SK-N-MC (cell line): Measurements from ENCODE around the gene YPEL4.

ENCODE experiments used
- DNase-seq: peaks from one replicate; pipeline ENCODE4 v3.0.0-alpha.2; 2011; ENCODE audit warnings: low read depth, low spot score
- H3K27ac ChIP-seq: fragments of 200-600 bp; sonication (generic); 2 replicates; pipeline ENCODE4 v1.5.1; 2016; ENCODE audit warnings: mixed run types
- H3K36me3 ChIP-seq: fragments of 200-600 bp; sonication (generic); 2 replicates; pipeline ENCODE4 v1.6.1; 2017; ENCODE audit warnings: antibody characterized with exemption, low read length, mixed read lengths; ENCODE audit not compliant: insufficient read depth
- H3K4me3 ChIP-seq: fragments of 200-600 bp; sonication (generic); 2 replicates; pipeline ENCODE4 v1.5.1; 2016
- H3K9ac ChIP-seq: fragments of 200-600 bp; sonication (generic); 2 replicates; pipeline ENCODE4 v1.8.0; 2017; ENCODE audit warnings: mixed run types, mixed read lengths; ENCODE audit not compliant: insufficient read length
- H3K9me3 ChIP-seq: fragments of 200-600 bp; sonication (generic); 2 replicates; pipeline ENCODE4 v1.6.1; 2017; ENCODE audit warnings: low read depth, mild to moderate bottlenecking, antibody characterized with exemption, low read length, moderate library complexity, mixed read lengths
- EZH2 ChIP-seq: fragments of 200-600 bp; sonication (generic); IDR thresholded peaks from one replicate; pipeline ENCODE4 v1.6.1; 2017; ENCODE audit warnings: antibody characterized with exemption
- FOXP2 ChIP-seq: optimal IDR thresholded peaks from 2 replicates; pipeline ENCODE3; 2011; ENCODE audit warnings: mild to moderate bottlenecking, moderate library complexity; ENCODE audit not compliant: insufficient read depth; ENCODE audit errors: extremely low read length, control extremely low read depth
- POLR2AphosphoS5 ChIP-seq: IDR thresholded peaks from 2 replicates; pipeline ENCODE4 v1.6.1; 2012; ENCODE audit warnings: mild to moderate bottlenecking, low read depth, low read length, borderline replicate concordance

YPEL4 gene

GRCh38 chr11:57614234-57614772 is 35.4 kb downstream of the YPEL4 start:
- DNase-seq, result no peak
- no peak overlapping the region for H3K9ac ChIP-seq
- H3K9me3 ChIP-seq, result no peaks in the 10 kb centered on the region
- H3K36me3 ChIP-seq, result no peaks in the 10 kb centered on the region
- H3K4me3 ChIP-seq, result no peak overlapping the region
- H3K27ac ChIP-seq, result no peak overlapping the region
- no peak for TF ChIP-seq POLR2AphosphoS5
- no peak for TF ChIP-seq FOXP2
- TF ChIP-seq EZH2, result no peak

- Histone ChIP-seq H3K9me3 (no peaks in the 10 kb centered on the region), H3K27ac (no peak overlapping the region), H3K4me3 (no peak overlapping the region), H3K36me3 (no peaks in the 10 kb centered on the region), H3K9ac (no peak overlapping the region)
- TF ChIP-seq POLR2AphosphoS5 (no peak), EZH2 (no peak), FOXP2 (no peak)
- no peak for DNase-seq
These were observed 39.5 kb downstream of the YPEL4 start for GRCh38 chr11:57610170-57610569.

DNA sequence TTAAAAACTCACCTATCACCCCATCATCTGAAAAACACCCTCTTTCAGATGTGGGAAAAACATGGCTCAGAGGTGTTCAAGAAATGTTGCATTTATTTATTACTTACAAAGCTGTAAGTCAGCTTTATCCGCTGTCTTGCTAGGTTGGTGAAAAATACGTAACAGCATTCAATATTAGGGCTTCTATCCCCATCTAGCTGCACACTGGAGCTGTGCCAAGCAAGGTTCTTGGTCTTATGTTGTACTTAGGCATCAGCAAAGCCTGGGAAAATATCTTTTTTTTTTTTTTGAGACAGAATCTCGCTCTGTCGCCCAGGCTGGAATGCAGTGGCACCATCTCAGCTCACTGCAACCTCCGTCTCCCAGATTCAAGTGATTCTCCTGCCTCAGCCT is 44.7 kb downstream of the YPEL4 start:
- Histone ChIP-seq H3K9me3 (no peaks in the 10 kb centered on the region), H3K4me3 (no peak overlapping the region)
- no peak for DNase-seq

DNA sequence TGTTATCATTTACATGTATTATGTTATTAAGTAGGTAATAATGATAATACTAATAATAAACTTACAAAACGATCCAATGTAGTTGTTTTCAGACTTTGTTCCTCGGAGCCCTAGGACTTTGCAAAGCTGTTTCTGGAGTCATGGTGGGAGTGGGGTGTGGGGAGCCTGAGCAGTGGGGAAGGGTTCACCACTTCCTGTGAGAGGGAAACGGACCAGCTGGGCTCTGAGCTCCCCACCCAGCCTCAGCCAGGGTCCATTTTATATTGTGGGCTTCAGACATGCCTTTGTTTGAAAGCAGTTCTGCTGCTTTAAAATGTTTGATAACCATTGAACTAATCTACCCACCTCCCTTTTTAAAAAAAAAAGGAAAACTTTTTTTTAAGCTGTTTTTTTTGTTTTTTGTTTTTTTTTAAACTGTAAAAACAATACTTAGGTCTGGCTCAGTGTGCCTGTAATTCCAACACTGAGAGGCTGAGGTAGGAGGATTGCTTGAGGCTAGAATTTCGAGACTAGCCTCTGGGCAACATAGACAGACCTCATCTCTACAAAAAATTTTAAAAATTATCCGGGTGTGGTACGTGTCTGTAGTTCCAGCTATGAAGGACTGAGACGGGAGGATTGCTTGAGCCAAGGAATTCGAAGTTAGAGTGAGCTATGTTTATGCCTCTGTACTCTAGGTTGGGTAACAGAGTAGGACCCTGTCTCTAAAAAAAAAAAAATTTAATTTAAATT is 45.2 kb downstream of the YPEL4 start:
- Histone ChIP-seq H3K27ac (peak overlapping the region; percentile 64; the same call in 1 of the 2 replicates), H3K4me3 (no peak overlapping the region), H3K9me3 (no peaks in the 10 kb centered on the region), H3K9ac (no peak overlapping the region), H3K36me3 (no peaks in the 10 kb centered on the region)
- no peak for DNase-seq
- TF ChIP-seq FOXP2 (no peak), POLR2AphosphoS5 (no peak), EZH2 (no peak)

More for the DNA sequence above, 44.7 kb downstream of the YPEL4 start:
- Histone ChIP-seq H3K27ac (no peak overlapping the region; the same call in 1 of the 2 replicates), H3K9ac (no peak overlapping the region), H3K36me3 (no peaks in the 10 kb centered on the region)
- no peak for TF ChIP-seq EZH2
- no peak for TF ChIP-seq POLR2AphosphoS5
- TF ChIP-seq FOXP2, result no peak

DNA sequence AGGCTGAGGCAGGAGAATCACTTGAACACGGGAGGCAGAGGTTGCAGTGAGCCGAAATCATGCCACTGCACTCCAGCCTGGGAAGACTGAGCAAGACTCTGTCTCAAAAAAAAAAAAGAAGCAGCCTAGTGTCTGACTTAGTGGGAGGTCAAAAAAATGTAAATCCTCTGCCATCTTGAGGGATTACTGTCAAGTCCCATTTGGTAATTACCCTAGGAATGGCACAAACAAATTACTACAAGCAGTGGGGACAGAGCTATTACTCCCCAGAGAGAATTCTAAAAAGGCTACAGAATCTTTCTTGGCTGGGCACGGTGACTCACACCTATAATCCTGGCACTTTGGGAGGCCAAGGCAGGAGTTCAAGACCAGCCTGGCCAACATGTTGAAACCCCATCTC is 48.4 kb downstream of the YPEL4 start:
- Histone ChIP-seq H3K27ac (no peak overlapping the region), H3K9ac (no peak overlapping the region), H3K36me3 (no peaks in the 10 kb centered on the region), H3K9me3 (no peaks in the 10 kb centered on the region), H3K4me3 (no peak overlapping the region)
- TF ChIP-seq FOXP2 (no peak), EZH2 (no peak), POLR2AphosphoS5 (no peak)
- no peak for DNase-seq

DNA sequence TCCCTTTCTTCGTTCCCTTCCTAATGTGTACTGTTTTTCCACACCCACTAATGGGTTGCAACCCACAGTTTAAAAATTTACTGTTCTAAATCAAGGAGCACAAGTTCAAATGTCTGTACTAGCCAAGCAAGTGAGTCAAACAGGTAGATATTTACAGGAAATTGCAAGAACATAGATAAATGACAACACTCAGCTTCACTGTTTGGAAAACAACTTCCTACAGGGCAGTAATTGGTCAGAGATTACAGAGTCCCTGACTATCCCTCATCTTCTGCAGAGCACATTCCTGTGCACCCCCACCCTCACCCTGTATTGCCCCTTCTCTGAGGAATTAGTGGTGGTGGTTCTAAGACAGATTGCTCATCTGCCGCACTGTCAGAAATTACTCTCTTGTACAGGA is 50.3 kb downstream of the YPEL4 start:
- no peak for TF ChIP-seq FOXP2
- TF ChIP-seq POLR2AphosphoS5, result no peak
- no peak for TF ChIP-seq EZH2
- H3K9ac ChIP-seq, result no peak overlapping the region
- H3K36me3 ChIP-seq, result no peaks in the 10 kb centered on the region
- DNase-seq, result no peak
- no peak overlapping the region for H3K27ac ChIP-seq
- no peaks in the 10 kb centered on the region for H3K9me3 ChIP-seq
- no peak overlapping the region for H3K4me3 ChIP-seq

GRCh38 chr11:57598831-57599155 is 50.9 kb downstream of the YPEL4 start:
- no peak for TF ChIP-seq FOXP2
- TF ChIP-seq EZH2, result no peak
- TF ChIP-seq POLR2AphosphoS5, result no peak

GRCh38 chr11:57597916-57598830 is 51.5 kb downstream of the YPEL4 start:
- Histone ChIP-seq H3K27ac (no peak overlapping the region), H3K9me3 (no peaks in the 10 kb centered on the region), H3K9ac (peak overlapping the region; percentile 66), H3K36me3 (no peaks in the 10 kb centered on the region), H3K4me3 (peak overlapping the region; percentile 87)
- no peak for DNase-seq
- TF ChIP-seq EZH2 (no peak), POLR2AphosphoS5 (peak; percentile 56), FOXP2 (no peak)

More at GRCh38 chr11:57598831-57599155, 50.9 kb downstream of the YPEL4 start:
- Histone ChIP-seq H3K9me3 (no peaks in the 10 kb centered on the region), H3K27ac (no peak overlapping the region), H3K4me3 (peak overlapping the region; percentile 87), H3K9ac (no peak overlapping the region), H3K36me3 (no peaks in the 10 kb centered on the region)
- DNase-seq, result no peak
